Hematopoietic multipotent progenitor cell treated with erythropoietin and hydrocortisone succinate and interleukin-3 and kit ligand, for 4 days (in vitro differentiated cells): Measurements from ENCODE around the gene TXNDC12.
"Not testable (repeated sequence)": the region's sequence is repeated elsewhere in the genome, so short reads cannot be mapped to it uniquely, and the experiment has no call there.

Experiments
- DNase-seq: peaks from one replicate; pipeline ENCODE4 v3.0.0-alpha.2; 2015

TXNDC12 gene

GRCh38 chr1:52045666-52046195 lies 9.3 kb downstream of the TXNDC12 start:
- not testable (repeated sequence) for DNase-seq

DNA sequence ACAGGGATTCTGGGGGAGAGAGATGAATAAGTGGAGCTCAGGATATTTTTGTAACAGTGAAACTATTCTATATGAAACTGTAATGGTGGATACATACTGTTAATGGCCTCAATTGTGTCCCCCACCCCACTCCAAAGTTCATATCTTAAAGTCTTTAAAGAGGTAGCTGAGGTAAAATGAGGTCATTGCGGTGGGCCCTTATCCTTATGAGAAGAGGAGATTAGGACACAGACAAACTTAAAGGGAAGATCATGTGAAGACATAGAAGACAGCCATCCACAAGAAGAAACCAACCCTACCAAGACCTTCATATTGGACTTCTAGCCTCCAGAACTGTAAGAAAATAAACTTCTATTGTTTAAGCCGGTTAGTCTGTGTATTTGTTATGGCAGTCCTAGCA lies 9.8 kb downstream of the TXNDC12 start:
- no peak for DNase-seq

DNA sequence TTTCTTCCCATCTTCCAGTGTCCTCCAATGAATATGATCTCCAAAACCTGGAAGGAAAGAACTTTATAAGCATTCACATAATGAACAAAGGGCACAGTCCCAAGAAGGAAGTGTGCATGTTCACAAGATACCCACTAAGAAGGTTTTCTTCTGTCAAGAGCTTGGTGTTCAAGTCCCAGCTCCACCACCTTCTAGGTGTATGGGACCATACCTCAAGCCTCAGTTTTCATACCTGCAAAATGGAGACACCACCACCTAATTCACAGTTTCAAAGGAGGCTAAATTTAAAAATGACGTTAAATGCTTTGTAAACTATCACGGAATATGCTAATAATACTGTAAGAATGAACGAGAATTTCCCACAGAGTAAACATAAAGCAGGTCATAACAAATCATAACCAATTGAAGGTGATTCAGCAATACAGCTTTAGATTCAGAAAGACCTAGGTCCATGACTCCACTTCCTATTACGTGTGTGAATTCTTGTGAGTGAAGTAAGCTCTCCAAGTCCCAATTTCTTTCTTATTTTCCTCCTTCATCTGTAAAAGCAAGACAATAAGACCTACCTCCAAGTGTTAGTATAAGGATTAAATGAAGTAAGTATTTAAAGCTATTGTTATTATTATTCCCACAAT lies 13.3 kb downstream of the TXNDC12 start:
- DNase-seq: no peak

GRCh38 chr1:52037909-52038308 lies 17.1 kb downstream of the TXNDC12 start:
- DNase-seq: no peak

GRCh38 chr1:52037402-52037814 lies 17.6 kb downstream of the TXNDC12 start:
- peak; percentile 37 for DNase-seq

DNA sequence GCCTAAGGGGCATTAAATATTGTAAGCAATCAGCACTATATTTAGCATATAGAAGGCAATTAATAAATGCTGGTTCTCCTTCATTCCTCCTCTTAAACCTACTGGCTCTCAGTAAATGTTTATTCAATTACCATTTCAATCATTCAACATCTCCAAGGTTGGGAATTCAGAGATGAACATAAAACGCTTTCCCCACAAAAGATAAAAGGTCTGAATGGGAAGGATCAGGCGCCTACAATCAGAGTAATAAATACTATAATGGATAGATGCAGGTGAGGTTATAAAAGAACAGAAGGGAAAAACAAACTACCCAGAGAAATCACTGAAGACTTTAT lies 21.0 kb downstream of the TXNDC12 start:
- no peak for DNase-seq

- DNase-seq: peak; percentile 97
Observed at GRCh38 chr1:52033190-52034049, 21.6 kb downstream of the TXNDC12 start, which contains the start of gene KTI12. Gene KTI12 (minus strand): TSS chr1:52033810. CDS start chr1:52033761, 49 bp downstream.

GRCh38 chr1:52032785-52033131 lies 22.2 kb downstream of the TXNDC12 start:
- DNase-seq: peak; percentile 61

GRCh38 chr1:52032124-52032784 lies 22.7 kb downstream of the TXNDC12 start:
- peak; percentile 15 for DNase-seq

- not testable (repeated sequence) for DNase-seq
Observed at GRCh38 chr1:52028839-52029238, 26.2 kb downstream of the TXNDC12 start.

- DNase-seq: no peak
Observed at GRCh38 chr1:52028328-52028727, 26.7 kb downstream of the TXNDC12 start.

DNA sequence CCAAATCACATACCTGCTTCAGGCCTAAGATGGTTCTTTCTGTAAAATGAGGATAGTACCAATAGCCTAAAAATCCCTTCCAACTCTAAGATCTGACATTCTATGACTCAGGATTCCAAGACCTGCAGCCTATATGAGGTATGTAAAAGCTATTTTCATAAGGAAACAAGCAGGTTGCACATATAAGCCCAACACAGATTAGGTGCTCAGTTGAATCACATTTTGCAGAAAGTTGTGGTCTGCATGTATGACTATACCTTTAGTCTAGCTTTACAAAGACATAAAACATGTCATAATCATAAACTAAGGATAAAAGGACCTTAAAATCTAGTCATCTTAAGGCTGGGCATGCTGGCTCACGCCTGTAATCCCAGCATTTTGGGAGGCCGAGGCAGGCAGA lies 28.7 kb downstream of the TXNDC12 start:
- DNase-seq: no peak

GRCh38 chr1:52022133-52022532 lies 32.9 kb downstream of the TXNDC12 start:
- DNase-seq: no peak

DNA sequence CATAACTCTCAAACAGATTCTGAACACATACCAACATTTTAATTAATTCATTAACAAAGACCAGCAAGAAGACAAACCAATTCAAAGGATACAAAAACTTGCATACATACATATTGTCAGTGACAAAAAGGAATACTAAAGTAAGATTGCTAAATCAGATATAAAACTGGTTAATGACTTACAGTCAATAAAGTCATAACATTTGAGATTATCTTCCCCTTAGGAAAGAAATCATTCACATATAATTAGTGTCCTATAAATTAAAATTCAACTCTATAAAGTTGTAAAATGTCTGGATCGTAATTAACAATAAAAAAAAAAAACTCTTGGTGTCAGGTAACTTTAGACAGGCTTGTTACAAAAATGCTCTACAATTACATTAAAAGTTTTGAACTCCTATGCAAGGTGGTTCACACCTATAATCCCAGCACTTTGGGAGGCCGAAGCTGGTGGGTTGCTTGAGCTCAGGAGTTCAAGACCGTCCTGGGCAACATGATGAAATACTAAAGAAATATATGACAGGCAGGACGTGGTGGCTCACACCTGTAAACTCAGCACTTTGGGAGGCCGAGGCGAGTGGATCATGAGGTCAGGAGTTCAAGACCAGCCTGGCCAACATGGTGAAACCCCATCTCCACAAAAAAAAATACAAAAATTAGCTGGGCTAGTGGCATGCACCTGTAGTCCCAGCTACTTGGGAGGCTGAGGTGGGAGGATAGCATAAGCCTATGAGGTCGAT lies 46.8 kb downstream of the TXNDC12 start:
- no peak for DNase-seq

DNA sequence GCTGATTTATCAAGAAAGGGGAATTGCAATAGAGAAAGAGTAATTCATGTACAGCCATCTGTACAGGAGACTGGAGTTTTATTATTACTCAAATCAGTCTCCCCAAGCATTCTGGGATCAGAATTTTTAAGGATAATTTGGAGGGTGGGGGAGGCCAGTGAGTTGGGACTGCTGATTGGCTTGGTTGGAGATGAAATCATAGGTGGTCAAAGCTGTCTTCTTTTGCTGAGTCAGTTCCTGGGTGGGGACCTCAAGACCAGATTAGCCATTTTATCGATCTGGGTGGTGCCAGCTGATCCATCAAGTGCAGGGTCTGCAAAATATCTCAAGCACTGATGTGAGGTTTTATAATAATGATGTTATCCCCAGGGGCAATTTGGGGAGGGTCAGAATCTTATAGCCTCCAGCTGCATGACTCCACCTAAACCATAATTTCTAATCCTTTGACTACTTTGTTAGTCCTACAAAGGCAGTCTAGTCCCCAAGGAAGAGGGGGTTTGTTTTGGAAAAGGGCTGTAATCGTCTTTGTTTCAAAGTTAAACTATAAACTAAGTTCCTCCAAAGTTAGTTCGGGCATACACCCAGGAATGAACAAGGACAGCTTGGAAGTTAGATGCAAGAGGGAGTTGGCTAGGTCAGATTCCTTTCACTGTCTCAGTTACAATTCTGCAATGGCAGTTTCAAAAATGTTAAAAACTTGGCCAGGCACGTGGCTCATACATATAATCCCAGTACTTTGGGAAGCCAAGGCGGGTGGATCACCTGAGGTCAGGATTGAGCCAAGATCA lies 47.6 kb downstream of the TXNDC12 start:
- no peak for DNase-seq

DNA sequence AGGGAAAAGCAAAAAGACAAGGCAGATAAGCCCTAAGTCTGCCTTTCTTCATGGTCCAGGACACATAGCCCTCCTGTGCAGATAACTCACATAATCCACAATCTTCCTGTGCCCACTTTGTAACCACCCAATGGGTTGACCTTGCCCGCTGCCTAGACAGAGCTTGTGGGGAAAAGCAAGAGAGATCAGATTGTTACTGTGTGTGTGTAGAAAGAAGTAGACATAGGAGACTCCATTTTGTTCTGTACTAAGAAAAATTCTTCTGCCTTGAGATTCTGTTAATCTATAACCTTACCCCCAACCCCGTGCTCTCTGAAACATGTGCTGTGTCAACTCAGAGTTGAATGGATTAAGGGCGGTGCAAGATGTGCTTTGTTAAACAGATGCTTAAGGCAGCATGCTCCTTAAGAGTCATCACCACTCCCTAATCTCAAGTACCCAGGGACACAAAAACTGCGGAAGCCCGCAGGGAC lies 48.9 kb downstream of the TXNDC12 start:
- not testable (repeated sequence) for DNase-seq

DNA sequence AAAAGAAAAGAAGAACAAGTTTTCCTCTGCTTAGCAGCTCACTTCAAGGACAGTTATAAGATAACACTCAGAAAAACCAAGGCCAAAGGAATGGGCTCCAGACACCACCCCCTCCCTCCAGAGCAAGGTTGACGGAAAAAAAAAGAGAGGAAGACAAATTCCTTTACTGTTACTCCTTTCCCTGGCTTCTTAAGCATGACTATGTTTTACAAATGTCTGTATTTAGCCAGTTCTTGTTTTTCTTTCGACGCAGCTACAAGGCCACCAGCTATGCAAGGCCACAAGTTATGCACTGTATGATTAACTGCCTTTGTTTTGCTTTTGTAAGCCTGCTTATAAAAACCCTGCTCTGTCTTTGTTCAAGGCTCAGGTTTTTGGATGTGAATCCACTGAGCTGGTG lies 49.4 kb downstream of the TXNDC12 start:
- DNase-seq: not testable (repeated sequence)

DNA sequence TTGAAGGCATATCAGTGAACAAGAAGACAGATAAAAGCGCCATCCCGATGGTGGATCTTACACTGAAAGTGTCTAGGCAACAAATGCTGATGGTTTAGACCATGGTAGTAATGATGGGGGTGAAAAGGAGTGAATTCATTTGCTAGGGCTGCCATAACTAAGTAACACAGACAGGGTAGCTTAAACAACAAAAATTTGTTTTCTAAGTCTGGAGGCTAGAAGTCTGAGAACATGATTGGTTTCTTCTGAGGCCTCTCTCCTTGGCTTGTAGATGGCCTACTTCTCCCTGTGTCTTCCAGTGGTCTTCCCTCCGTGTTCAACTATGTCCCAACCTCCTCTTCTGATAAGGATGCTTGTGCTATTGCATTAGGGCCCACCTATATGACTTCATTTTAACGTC lies 51.1 kb downstream of the TXNDC12 start:
- DNase-seq: no peak

- DNase-seq: peak; percentile 93
Observed at GRCh38 chr1:52002038-52002917, 52.7 kb downstream of the TXNDC12 start.

- DNase-seq: no peak
Observed at GRCh38 chr1:51998701-51999100, 56.3 kb downstream of the TXNDC12 start.

- no peak for DNase-seq
Observed at GRCh38 chr1:51997974-51998382, 57.0 kb downstream of the TXNDC12 start.
